ENCODE measurements around the gene TXNDC8. TPM values are rescaled to one million over a fixed set of nuclear protein-coding genes. Genes with fewer than 3 reads are reported as not detected.

Gene TXNDC8
- total RNA-seq, 4 donors from 2014 or later: not detected

DNA sequence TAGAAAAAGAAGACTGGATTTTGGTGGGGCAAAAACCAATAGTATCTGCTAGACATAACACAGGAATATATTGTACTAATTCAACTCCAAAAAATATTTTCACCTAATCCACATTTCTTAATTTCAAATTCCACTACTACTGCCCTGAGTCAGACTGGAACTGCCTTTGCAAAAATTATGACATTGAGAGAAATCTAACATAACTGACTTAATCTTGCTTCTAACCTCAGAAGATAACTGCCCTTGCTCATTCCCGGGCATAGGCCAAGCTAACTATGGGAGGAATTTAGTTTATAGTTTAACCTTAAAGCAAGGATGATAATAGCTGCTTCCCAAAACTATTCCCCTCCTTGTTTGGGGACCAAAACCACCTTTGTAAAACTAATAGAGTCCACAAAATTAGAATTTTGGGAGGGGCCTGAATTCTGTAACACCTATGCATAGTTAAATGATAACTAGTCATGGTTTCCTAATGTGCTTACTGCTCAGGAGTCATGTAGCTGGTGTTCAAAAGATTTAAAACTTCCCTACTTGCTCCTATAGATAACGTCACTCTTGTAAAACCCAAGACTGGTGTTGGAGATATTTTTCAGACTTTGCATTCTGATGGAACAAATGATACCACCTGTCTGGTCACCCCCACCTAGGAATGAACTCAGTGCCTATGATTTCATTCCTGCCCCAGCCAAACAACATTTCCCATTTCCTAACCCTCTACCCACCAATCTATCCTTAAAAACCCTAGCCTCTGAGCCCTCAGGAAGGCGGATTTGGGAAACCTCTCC, 67.3 kb downstream of the TXNDC8 start:
- no peaks in the 10 kb centered on the region for H3K27me3 ChIP-seq
- no peak overlapping the region for H3K4me3 ChIP-seq
- no peaks in the 10 kb centered on the region for H3K36me3 ChIP-seq
- no peaks in the 10 kb centered on the region for H3K4me1 ChIP-seq
- no peaks in the 10 kb centered on the region for H3K9me3 ChIP-seq
- TF ChIP-seq CTCF (IDR thresholded peaks at IDR 0.05) (no peak), POLR2A (IDR thresholded peaks at IDR 0.05) (no peak)
- H3K27ac ChIP-seq: no peak overlapping the region
- DNase-seq: no peak

DNA sequence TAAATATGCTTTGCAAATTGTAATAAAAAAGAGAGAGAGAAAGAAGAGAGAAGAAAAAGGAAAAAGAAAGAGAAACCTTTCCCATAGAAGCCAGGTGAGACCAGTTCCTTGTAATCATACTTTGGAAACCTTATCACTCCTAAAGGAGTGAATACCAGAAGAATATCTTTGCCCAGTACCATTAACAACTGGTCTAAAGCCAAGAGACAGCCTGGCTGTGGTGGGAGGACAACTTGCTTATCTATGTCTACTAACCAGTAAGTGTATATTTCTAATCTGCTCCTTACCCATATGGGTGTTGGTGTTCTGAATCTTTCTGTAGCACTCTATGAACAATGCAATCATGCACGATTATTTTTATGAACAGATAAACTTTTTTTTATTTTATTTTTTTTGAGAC, 70.9 kb downstream of the TXNDC8 start:
- Histone ChIP-seq H3K4me3 (no peak overlapping the region), H3K27ac (no peak overlapping the region), H3K4me1 (no peaks in the 10 kb centered on the region), H3K27me3 (no peaks in the 10 kb centered on the region), H3K36me3 (no peaks in the 10 kb centered on the region), H3K9me3 (no peaks in the 10 kb centered on the region)
- TF ChIP-seq CTCF (IDR thresholded peaks at IDR 0.05) (no peak), POLR2A (IDR thresholded peaks at IDR 0.05) (no peak)
- no peak for DNase-seq

GRCh38 chr9:110261632-110262031, 76.0 kb downstream of the TXNDC8 start:
- H3K9me3 ChIP-seq: no peaks in the 10 kb centered on the region
- no peaks in the 10 kb centered on the region for H3K27me3 ChIP-seq
- TF ChIP-seq POLR2A (IDR thresholded peaks at IDR 0.05): no peak
- TF ChIP-seq CTCF (IDR thresholded peaks at IDR 0.05): no peak
- H3K27ac ChIP-seq: no peak overlapping the region
- no peak overlapping the region for H3K4me3 ChIP-seq
- DNase-seq: no peak
- H3K4me1 ChIP-seq: peaks cover 0 to 18% (median 8%) of the 10 kb centered on the region in 4 donors
- H3K36me3 ChIP-seq: no peaks in the 10 kb centered on the region

GRCh38 chr9:110260911-110261310, 76.8 kb downstream of the TXNDC8 start:
- Histone ChIP-seq H3K27ac (no peak overlapping the region), H3K9me3 (no peaks in the 10 kb centered on the region), H3K4me3 (no peak overlapping the region), H3K4me1 (peaks cover 0 to 18% (median 8%) of the 10 kb centered on the region in 4 donors), H3K36me3 (no peaks in the 10 kb centered on the region), H3K27me3 (no peaks in the 10 kb centered on the region)
- TF ChIP-seq CTCF (IDR thresholded peaks at IDR 0.05) (no peak), POLR2A (IDR thresholded peaks at IDR 0.05) (no peak)
- DNase-seq: no peak

- Histone ChIP-seq H3K4me3 (no peak overlapping the region), H3K9me3 (no peaks in the 10 kb centered on the region), H3K27me3 (no peaks in the 10 kb centered on the region), H3K4me1 (peaks cover 0 to 18% (median 8%) of the 10 kb centered on the region in 4 donors), H3K27ac (peak overlapping the region in 3 of 4 donors; percentile 16 to 64 (median 39)), H3K36me3 (no peaks in the 10 kb centered on the region)
- no peak for DNase-seq
- TF ChIP-seq POLR2A (IDR thresholded peaks at IDR 0.05) (no peak), CTCF (IDR thresholded peaks at IDR 0.05) (no peak)
Observed at GRCh38 chr9:110259566-110259965, 78.1 kb downstream of the TXNDC8 start.
